GM12801 (cell line): ENCODE measurements around the gene PHF21A.

ENCODE experiments used
- TF ChIP-seq, protein P1 (sequence below): IDR thresholded peaks from one replicate; pipeline ENCODE4 v1.5.1; 2011; ENCODE audit warnings: control low read depth; ENCODE audit not compliant: insufficient read length; ENCODE audit errors: extremely low read depth

Gene PHF21A

DNA sequence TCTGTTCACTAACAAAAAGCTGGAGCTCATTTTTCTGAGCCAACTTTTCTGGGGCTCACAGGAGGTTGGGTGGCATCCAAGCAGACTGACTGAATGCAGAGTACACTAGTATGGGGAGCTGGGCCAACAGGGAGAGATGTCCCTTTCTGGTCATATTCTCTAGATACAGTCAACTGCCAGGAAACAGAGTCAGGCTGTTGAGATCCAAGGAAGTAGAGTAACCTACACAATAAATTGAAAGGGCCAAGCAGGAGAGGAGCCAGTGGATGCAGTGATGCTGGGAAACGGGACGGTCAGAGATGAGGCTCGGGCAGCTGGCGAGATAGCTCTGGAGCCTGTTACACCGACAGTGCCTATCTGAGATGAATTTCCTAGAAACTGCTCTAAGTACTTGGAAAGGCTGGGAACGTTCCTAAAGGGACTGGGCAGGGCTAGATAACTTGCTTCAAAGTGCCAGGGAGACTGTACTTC lies 127.7 kb downstream of the PHF21A start:
- TF ChIP-seq, protein P1, sequence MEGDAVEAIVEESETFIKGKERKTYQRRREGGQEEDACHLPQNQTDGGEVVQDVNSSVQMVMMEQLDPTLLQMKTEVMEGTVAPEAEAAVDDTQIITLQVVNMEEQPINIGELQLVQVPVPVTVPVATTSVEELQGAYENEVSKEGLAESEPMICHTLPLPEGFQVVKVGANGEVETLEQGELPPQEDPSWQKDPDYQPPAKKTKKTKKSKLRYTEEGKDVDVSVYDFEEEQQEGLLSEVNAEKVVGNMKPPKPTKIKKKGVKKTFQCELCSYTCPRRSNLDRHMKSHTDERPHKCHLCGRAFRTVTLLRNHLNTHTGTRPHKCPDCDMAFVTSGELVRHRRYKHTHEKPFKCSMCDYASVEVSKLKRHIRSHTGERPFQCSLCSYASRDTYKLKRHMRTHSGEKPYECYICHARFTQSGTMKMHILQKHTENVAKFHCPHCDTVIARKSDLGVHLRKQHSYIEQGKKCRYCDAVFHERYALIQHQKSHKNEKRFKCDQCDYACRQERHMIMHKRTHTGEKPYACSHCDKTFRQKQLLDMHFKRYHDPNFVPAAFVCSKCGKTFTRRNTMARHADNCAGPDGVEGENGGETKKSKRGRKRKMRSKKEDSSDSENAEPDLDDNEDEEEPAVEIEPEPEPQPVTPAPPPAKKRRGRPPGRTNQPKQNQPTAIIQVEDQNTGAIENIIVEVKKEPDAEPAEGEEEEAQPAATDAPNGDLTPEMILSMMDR, result no peak

DNA sequence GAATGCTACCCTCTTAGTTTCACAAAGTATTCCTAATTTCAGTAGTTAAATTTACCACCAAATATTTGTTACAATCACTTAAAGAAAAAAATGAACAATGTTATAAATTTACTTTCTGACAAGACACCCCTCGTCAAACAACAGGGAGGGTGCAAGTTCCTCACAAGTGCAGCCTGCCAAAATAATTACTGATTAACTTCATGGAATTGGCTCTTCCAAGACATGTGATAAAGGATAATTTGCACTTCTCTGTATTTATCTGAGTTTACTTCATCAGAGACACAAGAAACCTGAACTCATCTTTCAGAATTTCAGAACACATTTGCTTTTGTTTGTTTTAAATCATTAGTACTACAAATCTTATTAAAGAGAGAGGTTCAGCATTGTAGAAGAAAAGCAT lies 132.3 kb downstream of the PHF21A start:
- TF ChIP-seq, protein P1, result no peak

DNA sequence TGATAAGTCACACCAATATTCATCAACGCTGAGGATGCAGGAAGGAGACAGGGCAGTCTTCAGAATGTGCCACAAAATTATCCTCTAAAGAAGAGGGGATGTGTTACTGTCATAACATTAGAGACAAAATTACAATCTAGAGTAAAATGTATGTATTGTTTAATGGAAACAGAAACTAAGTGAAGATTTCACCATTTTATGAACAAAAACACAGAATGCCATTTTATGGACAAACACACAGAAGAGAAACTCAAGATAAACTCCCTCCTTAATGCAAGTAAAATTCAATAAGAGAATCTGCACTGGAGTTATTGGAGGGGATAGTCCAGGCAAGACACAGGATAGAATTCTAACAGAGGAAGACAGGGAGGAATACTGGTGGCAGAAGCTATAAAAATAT lies 136.0 kb downstream of the PHF21A start:
- TF ChIP-seq, protein P1, result no peak

DNA sequence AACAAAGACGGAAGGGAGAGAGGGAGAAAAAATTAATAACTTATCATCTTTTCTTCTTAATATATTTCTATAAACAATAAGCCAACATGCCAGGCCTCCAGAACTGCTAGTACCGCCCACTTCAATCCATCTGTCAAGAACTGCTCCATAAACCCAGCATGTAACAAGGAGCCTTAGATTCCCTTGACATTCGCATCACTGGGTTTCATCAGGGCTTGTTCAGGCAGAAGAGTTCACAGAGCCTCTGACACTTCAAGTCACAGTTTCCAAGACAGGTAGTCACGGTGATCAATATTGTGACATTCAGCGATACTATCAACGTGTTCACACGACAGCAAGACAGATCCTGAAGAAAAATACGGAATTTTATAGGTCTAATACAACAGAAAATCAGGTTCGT lies 137.1 kb downstream of the PHF21A start:
- TF ChIP-seq, protein P1, result no peak

DNA sequence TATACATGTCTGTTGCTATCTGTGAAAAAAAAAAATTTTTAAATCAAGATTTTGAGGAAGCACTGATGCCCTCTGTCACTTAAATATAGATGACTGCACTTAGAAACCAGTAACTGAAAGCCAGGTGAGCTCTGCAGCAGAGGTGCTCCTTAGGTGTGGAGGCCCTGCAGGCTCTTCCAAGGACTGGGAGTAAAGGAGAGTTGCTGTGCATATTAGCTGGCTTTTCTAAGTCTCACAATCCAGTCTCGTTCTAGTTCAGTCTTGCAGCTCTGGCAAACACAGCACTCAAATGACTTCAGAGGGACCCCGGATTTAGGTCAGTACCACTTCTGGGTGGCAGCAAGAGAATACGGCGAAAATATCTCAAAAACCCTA lies 137.8 kb downstream of the PHF21A start:
- TF ChIP-seq, protein P1, result no peak

DNA sequence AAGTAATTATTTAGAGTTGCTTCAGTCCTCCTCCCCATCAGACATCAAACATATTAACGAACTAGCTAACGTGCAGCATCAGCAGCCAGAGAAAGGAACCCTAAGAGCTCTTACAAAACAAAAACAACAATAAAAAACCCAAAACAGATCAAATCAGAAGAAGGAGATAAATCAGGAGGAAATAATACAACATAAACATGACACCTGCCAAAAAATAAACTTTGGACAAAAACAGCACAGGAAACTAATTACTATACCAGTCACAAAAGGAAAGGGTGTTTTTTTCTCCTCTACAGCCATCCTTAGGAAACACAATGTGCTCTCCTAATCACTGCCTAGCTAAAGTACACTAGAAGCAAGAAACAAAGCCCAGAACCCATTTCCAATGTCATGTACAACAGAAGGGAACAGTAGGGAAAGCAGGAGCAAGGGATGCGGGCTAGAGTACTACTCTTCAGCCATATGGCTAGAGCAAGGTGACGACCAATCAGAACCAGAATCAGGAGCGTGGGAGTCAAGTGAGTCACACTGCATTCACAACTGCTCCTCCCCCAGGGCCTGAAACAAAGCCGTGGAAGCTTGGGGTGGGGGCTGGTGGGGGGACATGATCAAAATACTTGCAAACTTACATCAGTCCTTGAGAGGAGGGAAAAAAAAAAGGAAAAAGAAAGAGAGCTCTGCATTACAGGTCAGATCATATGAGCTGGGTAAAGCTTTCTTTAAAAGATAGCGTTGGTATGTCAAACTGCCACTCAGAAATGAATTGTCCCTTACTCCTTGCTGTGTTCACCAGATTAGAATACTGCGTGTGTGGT lies 138.4 kb downstream of the PHF21A start:
- TF ChIP-seq, protein P1, result no peak

DNA sequence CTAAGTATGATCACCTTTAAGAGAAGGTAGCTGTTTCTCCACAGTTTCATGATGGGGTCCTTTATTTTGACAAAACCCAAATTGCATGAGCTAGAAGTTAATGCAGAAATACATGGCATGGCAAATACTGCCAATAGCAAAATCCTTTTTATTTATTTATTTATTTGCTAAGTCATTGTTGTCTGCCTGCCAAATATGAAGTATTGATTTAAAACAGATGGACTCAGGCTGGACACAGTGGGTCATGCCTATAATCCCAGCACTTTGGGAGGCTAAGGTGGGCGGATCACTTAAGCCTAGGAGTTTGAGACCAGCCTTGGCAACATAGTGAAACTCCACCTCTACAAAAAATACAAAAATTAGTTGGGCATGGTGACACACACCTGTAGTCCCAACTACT lies 146.4 kb downstream of the PHF21A start:
- TF ChIP-seq, protein P1, result no peak
